Measurements from ENCODE around the gene ERBB4.

- TF ChIP-seq EZH2 (optimal IDR thresholded peaks at IDR 0.05; ENCODE audit: low read depth, low read length) (no peak), CTCF (IDR thresholded peaks at IDR 0.05; ENCODE audit: low read length) (no peak)
These were observed 1134.5 kb downstream of the ERBB4 start for GRCh38 chr2:211404098-211404497.

Data from MM.1S (cell line).